SK-N-MC (cell line): Measurements from ENCODE around the gene CYB5A.
A peak's percentile ranks its signal among the peaks of the same experiment; 100 is the strongest.

Experiments
- DNase-seq: peaks from one replicate; pipeline ENCODE4 v3.0.0-alpha.2; 2011; ENCODE audit warnings: low read depth, low spot score
- H3K27ac ChIP-seq: fragments of 200-600 bp; sonication (generic); 2 replicates; pipeline ENCODE4 v1.5.1; 2016; ENCODE audit warnings: mixed run types
- H3K36me3 ChIP-seq: fragments of 200-600 bp; sonication (generic); 2 replicates; pipeline ENCODE4 v1.6.1; 2017; ENCODE audit warnings: antibody characterized with exemption, low read length, mixed read lengths; ENCODE audit not compliant: insufficient read depth
- H3K4me3 ChIP-seq: fragments of 200-600 bp; sonication (generic); 2 replicates; pipeline ENCODE4 v1.5.1; 2016
- H3K9ac ChIP-seq: fragments of 200-600 bp; sonication (generic); 2 replicates; pipeline ENCODE4 v1.8.0; 2017; ENCODE audit warnings: mixed run types, mixed read lengths; ENCODE audit not compliant: insufficient read length
- H3K9me3 ChIP-seq: fragments of 200-600 bp; sonication (generic); 2 replicates; pipeline ENCODE4 v1.6.1; 2017; ENCODE audit warnings: low read depth, mild to moderate bottlenecking, antibody characterized with exemption, low read length, moderate library complexity, mixed read lengths
- EZH2 ChIP-seq: fragments of 200-600 bp; sonication (generic); IDR thresholded peaks from one replicate; pipeline ENCODE4 v1.6.1; 2017; ENCODE audit warnings: antibody characterized with exemption
- FOXP2 ChIP-seq: optimal IDR thresholded peaks from 2 replicates; pipeline ENCODE3; 2011; ENCODE audit warnings: mild to moderate bottlenecking, moderate library complexity; ENCODE audit not compliant: insufficient read depth; ENCODE audit errors: extremely low read length, control extremely low read depth
- POLR2AphosphoS5 ChIP-seq: IDR thresholded peaks from 2 replicates; pipeline ENCODE4 v1.6.1; 2012; ENCODE audit warnings: mild to moderate bottlenecking, low read depth, low read length, borderline replicate concordance

CYB5A gene

GRCh38 chr18:74259347-74259746 lies 32.4 kb downstream of the CYB5A start:
- no peak overlapping the region for H3K27ac ChIP-seq
- no peaks in the 10 kb centered on the region; the same call in 1 of the 2 replicates for H3K36me3 ChIP-seq
- no peak overlapping the region for H3K9ac ChIP-seq
- no peak overlapping the region for H3K4me3 ChIP-seq
- TF ChIP-seq EZH2: no peak
- TF ChIP-seq FOXP2: no peak
- no peak for TF ChIP-seq POLR2AphosphoS5
- DNase-seq: no peak
- H3K9me3 ChIP-seq: no peaks in the 10 kb centered on the region

GRCh38 chr18:74257083-74257482 lies 34.7 kb downstream of the CYB5A start:
- DNase-seq: no peak
- Histone ChIP-seq H3K4me3 (no peak overlapping the region), H3K36me3 (no peaks in the 10 kb centered on the region), H3K27ac (no peak overlapping the region), H3K9ac (no peak overlapping the region), H3K9me3 (no peaks in the 10 kb centered on the region)
- TF ChIP-seq FOXP2: no peak
- TF ChIP-seq POLR2AphosphoS5: no peak
- TF ChIP-seq EZH2: no peak

- H3K9me3 ChIP-seq: no peaks in the 10 kb centered on the region
- no peak for DNase-seq
- TF ChIP-seq FOXP2: no peak
- TF ChIP-seq POLR2AphosphoS5: no peak
- TF ChIP-seq EZH2: no peak
- no peak overlapping the region for H3K4me3 ChIP-seq
- H3K9ac ChIP-seq: no peak overlapping the region
- no peak overlapping the region for H3K27ac ChIP-seq
- no peaks in the 10 kb centered on the region for H3K36me3 ChIP-seq
Measured at GRCh38 chr18:74256190-74256589, 35.6 kb downstream of the CYB5A start.

- Histone ChIP-seq H3K27ac (no peak overlapping the region), H3K9me3 (no peaks in the 10 kb centered on the region), H3K36me3 (no peaks in the 10 kb centered on the region), H3K9ac (no peak overlapping the region), H3K4me3 (no peak overlapping the region)
- DNase-seq: no peak
- TF ChIP-seq POLR2AphosphoS5 (no peak), FOXP2 (no peak), EZH2 (no peak)
Measured at GRCh38 chr18:74255131-74255616, 36.6 kb downstream of the CYB5A start.

- DNase-seq: no peak
- Histone ChIP-seq H3K36me3 (no peaks in the 10 kb centered on the region), H3K27ac (peak overlapping the region; percentile 78), H3K9ac (no peak overlapping the region), H3K9me3 (no peaks in the 10 kb centered on the region), H3K4me3 (no peak overlapping the region)
- TF ChIP-seq EZH2 (no peak), POLR2AphosphoS5 (no peak), FOXP2 (no peak)
Measured at GRCh38 chr18:74252039-74252395, 39.7 kb downstream of the CYB5A start.

GRCh38 chr18:74251297-74252038 lies 40.3 kb downstream of the CYB5A start:
- no peaks in the 10 kb centered on the region for H3K36me3 ChIP-seq
- H3K27ac ChIP-seq: peak overlapping the region; percentile 78
- TF ChIP-seq FOXP2 (no peak), EZH2 (no peak), POLR2AphosphoS5 (no peak)
- DNase-seq: peak; percentile 3
- no peaks in the 10 kb centered on the region for H3K9me3 ChIP-seq
- no peak overlapping the region for H3K9ac ChIP-seq
- H3K4me3 ChIP-seq: no peak overlapping the region

- H3K36me3 ChIP-seq: no peaks in the 10 kb centered on the region
- no peak for DNase-seq
- TF ChIP-seq EZH2 (no peak), POLR2AphosphoS5 (no peak), FOXP2 (no peak)
- H3K9me3 ChIP-seq: no peaks in the 10 kb centered on the region
- no peak overlapping the region for H3K9ac ChIP-seq
- H3K27ac ChIP-seq: no peak overlapping the region
- H3K4me3 ChIP-seq: no peak overlapping the region
Measured at GRCh38 chr18:74250131-74250530, 41.6 kb downstream of the CYB5A start.

- no peak for DNase-seq
- no peak overlapping the region for H3K4me3 ChIP-seq
- no peaks in the 10 kb centered on the region for H3K36me3 ChIP-seq
- H3K9me3 ChIP-seq: no peaks in the 10 kb centered on the region
- H3K27ac ChIP-seq: no peak overlapping the region
- no peak overlapping the region for H3K9ac ChIP-seq
- TF ChIP-seq EZH2: no peak
- TF ChIP-seq POLR2AphosphoS5: no peak
- no peak for TF ChIP-seq FOXP2
Measured at GRCh38 chr18:74249181-74249968, 42.4 kb downstream of the CYB5A start.

GRCh38 chr18:74248595-74248994 lies 43.2 kb downstream of the CYB5A start:
- H3K9me3 ChIP-seq: no peaks in the 10 kb centered on the region
- H3K9ac ChIP-seq: no peak overlapping the region
- H3K4me3 ChIP-seq: no peak overlapping the region
- H3K36me3 ChIP-seq: no peaks in the 10 kb centered on the region
- no peak for TF ChIP-seq FOXP2
- no peak for TF ChIP-seq EZH2
- TF ChIP-seq POLR2AphosphoS5: no peak
- H3K27ac ChIP-seq: no peak overlapping the region
- DNase-seq: no peak
